CD14-positive monocyte (primary cell): ENCODE data around the gene FHIT. TPM values are rescaled to one million over a fixed set of nuclear protein-coding genes. Genes with fewer than 3 reads are reported as not detected.

Experiments
- DNase-seq, 3 donors: peaks; one replicate each; pipeline ENCODE4 v3.0.0-alpha.2; 2011 to 2022
- H2AFZ ChIP-seq: 2 replicates; pipeline ENCODE4 v1.6.0; 2012; ENCODE audit warnings: mild to moderate bottlenecking, low read depth, low read length, inconsistent platforms; ENCODE audit not compliant: insufficient read depth, poor library complexity, severe bottlenecking
- H3K27ac ChIP-seq, 2 donors: 1 replicate in 1 of 2; 2 replicates in 1 of 2; pipeline ENCODE4 v1.5.1; 2012 to 2013; ENCODE audit warnings: low read length in 2 of 2, control low read depth in 1 of 2, inconsistent platforms in 1 of 2, low read depth in 1 of 2, mild to moderate bottlenecking in 1 of 2
- H3K27me3 ChIP-seq, 2 donors: one replicate each; pipeline versions ENCODE4 v1.6.0 to v1.6.1; 2011 to 2013; ENCODE audit warnings: low read length in 2 of 2; ENCODE audit not compliant: control insufficient read depth in 2 of 2, insufficient read depth in 2 of 2
- H3K36me3 ChIP-seq, 2 donors: replicated peaks in 1 of 2; 1 replicate in 1 of 2; 2 replicates in 1 of 2; pipeline versions ENCODE4 v1.5.1 to v1.6.1; 2012 to 2013; ENCODE audit warnings: low read length in 2 of 2, control low read depth in 1 of 2, inconsistent platforms in 1 of 2, mild to moderate bottlenecking in 1 of 2; ENCODE audit not compliant: insufficient read depth in 2 of 2, control insufficient read depth in 1 of 2
- H3K4me1 ChIP-seq, 2 donors: 1 replicate in 1 of 2; 2 replicates in 1 of 2; pipeline versions ENCODE4 v1.5.1 to v1.6.1; 2012 to 2013; ENCODE audit warnings: low read length in 2 of 2, control low read depth in 1 of 2, inconsistent platforms in 1 of 2, mild to moderate bottlenecking in 1 of 2, moderate library complexity in 1 of 2; ENCODE audit not compliant: insufficient read depth in 2 of 2, control insufficient read depth in 1 of 2
- H3K4me2 ChIP-seq: replicated peaks from 2 replicates; pipeline ENCODE3; 2012; ENCODE audit warnings: low read length, moderate library complexity, mild to moderate bottlenecking; ENCODE audit not compliant: poor library complexity, severe bottlenecking; ENCODE audit errors: extremely low read depth
- H3K4me3 ChIP-seq, 3 experiments: fragments of 200-600 bp in 1 of 3; sonication (generic) in 1 of 3; replicated peaks in 1 of 3; 1 replicate in 2 of 3; 2 replicates in 1 of 3; pipeline ENCODE4 v1.5.1; 2011 to 2013; ENCODE audit warnings: low read length in 3 of 3, mild to moderate bottlenecking in 3 of 3, control low read depth in 2 of 3, low read depth in 2 of 3, inconsistent platforms in 1 of 3, moderate library complexity in 1 of 3
- H3K79me2 ChIP-seq: 2 replicates; pipeline ENCODE4 v1.6.0; 2012; ENCODE audit warnings: mild to moderate bottlenecking, control low read depth, inconsistent platforms, low read length, moderate library complexity; ENCODE audit not compliant: insufficient read depth
- H3K9ac ChIP-seq: 2 replicates; pipeline ENCODE4 v1.6.0; 2017; ENCODE audit warnings: low read length, mild to moderate bottlenecking; ENCODE audit not compliant: insufficient read depth, poor library complexity, severe bottlenecking
- H3K9me3 ChIP-seq, 2 donors: replicated peaks in 1 of 2; 1 replicate in 1 of 2; 2 replicates in 1 of 2; pipeline versions ENCODE4 v1.5.1 to v1.6.1; 2012 to 2013; ENCODE audit warnings: low read length in 2 of 2, control low read depth in 1 of 2; ENCODE audit not compliant: control insufficient read depth in 1 of 2, insufficient read depth in 1 of 2
- H4K20me1 ChIP-seq: 2 replicates; pipeline ENCODE4 v1.6.0; 2012; ENCODE audit warnings: mild to moderate bottlenecking, low read length, control low read depth, moderate library complexity; ENCODE audit not compliant: insufficient read depth
- H3K27ac Mint-ChIP-seq, 7 donors: one replicate each; pipeline ENCODE4 v1.8.0; 2020; ENCODE audit warnings: mild to moderate bottlenecking in 7 of 7, mixed read lengths in 7 of 7, moderate library complexity in 6 of 7, inconsistent platforms in 2 of 7
- H3K27me3 Mint-ChIP-seq, 3 donors: one replicate each; pipeline ENCODE4 v1.8.0; 2021 to 2022; ENCODE audit warnings: low read depth in 3 of 3, mild to moderate bottlenecking in 3 of 3, mixed read lengths in 3 of 3, moderate library complexity in 3 of 3, inconsistent platforms in 1 of 3
- H3K36me3 Mint-ChIP-seq, 2 donors: one replicate each; pipeline ENCODE4 v1.8.0; 2020; ENCODE audit warnings: mixed read lengths in 2 of 2, inconsistent platforms in 1 of 2, mild to moderate bottlenecking in 1 of 2
- H3K4me1 Mint-ChIP-seq: one replicate; pipeline ENCODE4 v1.8.0; 2020; ENCODE audit warnings: mild to moderate bottlenecking, mixed read lengths
- H3K4me3 Mint-ChIP-seq, 2 donors: one replicate each; pipeline ENCODE4 v1.8.0; 2020; ENCODE audit warnings: mild to moderate bottlenecking in 2 of 2, mixed read lengths in 2 of 2, moderate library complexity in 1 of 2
- H3K9me3 Mint-ChIP-seq, 7 donors: one replicate each; pipeline ENCODE4 v1.8.0; 2020 to 2022; ENCODE audit warnings: mixed read lengths in 7 of 7, mild to moderate bottlenecking in 6 of 7, moderate library complexity in 6 of 7, inconsistent platforms in 2 of 7
- WGBS: methylation state at CpG from one replicate; pipeline ENCODE4 v1.1.5; 2013; ENCODE audit warnings: missing lambda C conversion rate; ENCODE audit not compliant: insufficient coverage; 5-methylcytosine and 5-hydroxymethylcytosine counted together
- intact Hi-C, 2 donors: fragments of 100-400 bp; cut with micrococcal nuclease; formaldehyde crosslinking; loops; one replicate each; pipeline versions ENCODE4 v1.15.0 to v1.15.1; 2023
- polyA plus RNA-seq, 3 donors: library from polyadenylated mRNA; depleted of rRNA in 1 of 3; unstranded in 2 of 3; stranded (reverse) in 1 of 3; fragments of 300-500 nt in 2 of 3; fragments of >200 nt in 1 of 3; fragmentation: Illumina TruSeq in 2 of 3; gene quantifications; 1 replicate in 2 of 3; 2 replicates in 1 of 3; pipeline ENCODE4 v1.2.3, GENCODE V29; 2012 to 2021
- TF ChIP-seq, protein P1 (sequence below): fragments of 200-600 bp; IDR thresholded peaks from one replicate; pipeline ENCODE4 v1.8.0; 2022; ENCODE audit warnings: antibody characterized with exemption, mild to moderate bottlenecking

The FHIT gene
- polyA plus RNA-seq, 3 donors: 1.7 to 3.4 (median 3.2) TPM

DNA sequence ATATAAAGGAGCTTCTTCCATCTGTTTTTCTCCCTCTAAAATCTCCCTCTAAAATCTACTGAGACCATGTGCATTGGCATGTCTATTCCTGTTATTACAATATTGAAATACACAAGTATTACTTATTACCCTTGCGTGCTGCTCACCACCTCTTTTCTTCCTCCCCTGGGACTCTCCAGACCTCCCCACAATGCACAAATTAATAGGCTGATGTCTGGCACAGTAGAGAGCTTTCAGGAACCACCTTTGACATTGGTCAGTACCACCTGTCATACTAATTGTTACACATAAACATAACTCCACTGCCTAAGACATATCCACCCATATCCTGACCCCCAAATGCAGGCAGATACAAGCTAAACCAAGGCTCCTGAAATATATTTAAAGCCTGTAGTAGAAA, 722.6 kb downstream of the FHIT start:
- Histone ChIP-seq H3K4me1 (no peaks in the 10 kb centered on the region), H2AFZ (no peak overlapping the region)
- peaks cover 2 to 10% (median 3%) of the 10 kb centered on the region in 7 donors for H3K9me3 Mint-ChIP-seq

DNA sequence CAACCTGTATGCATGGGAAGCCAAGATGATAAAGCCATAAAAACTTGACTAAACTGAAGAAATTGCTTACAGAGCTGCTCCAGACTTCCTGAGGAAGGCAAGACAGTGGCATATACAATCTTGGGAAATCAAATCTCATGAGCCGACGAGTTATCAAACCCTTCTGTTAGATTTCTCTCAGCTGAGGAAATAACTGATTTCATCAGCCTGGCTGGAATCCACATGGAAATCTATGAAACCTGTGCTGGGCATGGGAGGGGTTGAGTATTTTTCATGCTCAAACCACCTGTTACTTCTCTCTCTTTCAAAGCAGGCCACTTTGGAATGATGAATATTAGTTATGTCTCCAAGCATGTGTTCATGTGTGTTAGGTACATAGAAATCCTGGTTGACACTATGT, 727.7 kb downstream of the FHIT start:
- no CpG with 5 or more reads among the region's 2 CpGs for WGBS
- no peaks in the 10 kb centered on the region for H3K36me3 Mint-ChIP-seq

More for the DNA sequence above, 722.6 kb downstream of the FHIT start:
- no peak for DNase-seq
- no peaks in the 10 kb centered on the region for H3K36me3 ChIP-seq
- Mint-ChIP-seq H3K27ac (no peak overlapping the region), H3K27me3 (peaks cover 0 to 4% (median 0%) of the 10 kb centered on the region in 3 donors), H3K4me1 (no peaks in the 10 kb centered on the region), H3K4me3 (no peak overlapping the region), H3K36me3 (no peaks in the 10 kb centered on the region)
- H3K27ac ChIP-seq: no peak overlapping the region
- WGBS: 100% methylated on average over 1 of the region's 1 CpG
- intact Hi-C loops: no loop called here
- TF ChIP-seq, protein P1, sequence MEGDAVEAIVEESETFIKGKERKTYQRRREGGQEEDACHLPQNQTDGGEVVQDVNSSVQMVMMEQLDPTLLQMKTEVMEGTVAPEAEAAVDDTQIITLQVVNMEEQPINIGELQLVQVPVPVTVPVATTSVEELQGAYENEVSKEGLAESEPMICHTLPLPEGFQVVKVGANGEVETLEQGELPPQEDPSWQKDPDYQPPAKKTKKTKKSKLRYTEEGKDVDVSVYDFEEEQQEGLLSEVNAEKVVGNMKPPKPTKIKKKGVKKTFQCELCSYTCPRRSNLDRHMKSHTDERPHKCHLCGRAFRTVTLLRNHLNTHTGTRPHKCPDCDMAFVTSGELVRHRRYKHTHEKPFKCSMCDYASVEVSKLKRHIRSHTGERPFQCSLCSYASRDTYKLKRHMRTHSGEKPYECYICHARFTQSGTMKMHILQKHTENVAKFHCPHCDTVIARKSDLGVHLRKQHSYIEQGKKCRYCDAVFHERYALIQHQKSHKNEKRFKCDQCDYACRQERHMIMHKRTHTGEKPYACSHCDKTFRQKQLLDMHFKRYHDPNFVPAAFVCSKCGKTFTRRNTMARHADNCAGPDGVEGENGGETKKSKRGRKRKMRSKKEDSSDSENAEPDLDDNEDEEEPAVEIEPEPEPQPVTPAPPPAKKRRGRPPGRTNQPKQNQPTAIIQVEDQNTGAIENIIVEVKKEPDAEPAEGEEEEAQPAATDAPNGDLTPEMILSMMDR: no peak
- no peak overlapping the region for H3K4me2 ChIP-seq
- H3K79me2 ChIP-seq: no peaks in the 10 kb centered on the region
- H3K9me3 ChIP-seq: no peaks in the 10 kb centered on the region
- H3K4me3 ChIP-seq: no peak overlapping the region
- no peak overlapping the region for H3K9ac ChIP-seq
- H3K27me3 ChIP-seq: no peaks in the 10 kb centered on the region
- no peaks in the 10 kb centered on the region for H4K20me1 ChIP-seq

More for the DNA sequence above, 727.7 kb downstream of the FHIT start:
- intact Hi-C loops: no loop called here
- Histone ChIP-seq H3K27me3 (no peaks in the 10 kb centered on the region), H3K9ac (no peak overlapping the region), H3K4me2 (no peak overlapping the region), H3K27ac (no peak overlapping the region), H3K36me3 (no peaks in the 10 kb centered on the region), H3K4me1 (no peaks in the 10 kb centered on the region), H3K79me2 (no peaks in the 10 kb centered on the region), H3K9me3 (peaks cover 0 to 5% of the 10 kb centered on the region in 2 donors), H3K4me3 (no peak overlapping the region), H4K20me1 (no peaks in the 10 kb centered on the region), H2AFZ (no peak overlapping the region)
- no peak for DNase-seq
- H3K9me3 Mint-ChIP-seq: peaks cover 2 to 15% (median 7%) of the 10 kb centered on the region in 7 donors
- TF ChIP-seq, protein P1: no peak
- no peak overlapping the region for H3K4me3 Mint-ChIP-seq
- H3K4me1 Mint-ChIP-seq: no peaks in the 10 kb centered on the region
- H3K27ac Mint-ChIP-seq: no peak overlapping the region
- H3K27me3 Mint-ChIP-seq: no peaks in the 10 kb centered on the region
